ENCODE results near the gene ATP8A2.

Gene ATP8A2

DNA sequence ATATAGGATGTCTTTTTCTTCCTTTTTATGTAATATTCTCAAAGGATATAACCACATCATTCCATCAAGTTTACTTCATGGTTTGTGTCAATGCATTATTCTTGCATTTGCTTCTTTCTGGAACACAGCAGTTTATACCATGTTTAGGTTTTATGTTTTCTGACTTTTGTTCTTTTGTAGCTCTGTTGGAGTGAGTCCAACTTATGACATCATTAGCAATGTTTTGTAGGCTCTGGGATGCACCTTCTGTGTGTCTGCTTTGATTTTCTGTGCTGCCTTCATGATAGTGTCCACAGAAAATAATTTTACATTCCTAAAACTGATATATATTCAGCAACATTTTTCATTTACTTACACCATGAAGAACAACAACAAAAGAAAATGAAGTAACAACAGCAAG, 611.1 kb downstream of the ATP8A2 start:
- DNase-seq, result no peak

DNA sequence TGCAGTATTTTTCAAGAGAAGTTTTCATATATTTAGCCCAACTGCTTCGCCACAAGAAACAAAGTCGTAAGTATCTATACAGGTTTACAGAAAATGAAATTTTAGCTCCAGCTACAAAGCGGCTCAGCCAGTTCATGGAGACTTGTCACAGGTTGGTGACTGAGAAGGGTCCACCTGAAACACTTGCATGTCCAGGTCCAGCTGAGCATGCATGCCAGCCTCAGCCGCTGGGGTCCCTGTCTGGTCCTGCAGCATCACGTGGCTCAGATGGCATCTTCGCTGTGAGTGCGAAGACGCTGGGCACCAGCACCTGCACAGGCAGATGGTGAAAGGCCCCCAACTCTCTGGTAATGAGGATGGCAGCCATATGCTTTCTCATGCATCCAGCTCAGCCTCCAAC, 616.2 kb downstream of the ATP8A2 start:
- DNase-seq, result no peak

- DNase-seq, result no peak
Measured at GRCh38 chr13:25988661-25989060, 616.9 kb downstream of the ATP8A2 start.

DNA sequence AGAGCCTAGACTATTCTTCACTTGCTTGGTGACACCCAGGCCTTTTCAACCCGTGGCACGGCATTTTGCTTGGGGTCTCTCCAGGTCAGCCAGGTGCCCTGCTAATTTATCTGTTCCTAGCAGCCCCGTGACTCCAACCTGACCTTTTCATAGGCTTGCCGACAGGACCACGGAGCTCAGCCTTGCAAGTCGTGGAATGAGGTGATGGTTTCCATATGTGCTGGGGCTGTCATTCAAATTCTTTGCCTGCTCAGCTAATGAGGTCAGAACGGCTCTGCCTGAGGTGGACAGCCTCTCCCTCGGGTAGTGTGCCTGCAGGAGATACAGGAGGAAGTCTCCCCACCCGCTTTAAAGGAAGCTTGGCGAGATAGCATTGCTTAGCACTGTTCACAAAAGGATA, 619.0 kb downstream of the ATP8A2 start:
- DNase-seq, result no peak

DNA sequence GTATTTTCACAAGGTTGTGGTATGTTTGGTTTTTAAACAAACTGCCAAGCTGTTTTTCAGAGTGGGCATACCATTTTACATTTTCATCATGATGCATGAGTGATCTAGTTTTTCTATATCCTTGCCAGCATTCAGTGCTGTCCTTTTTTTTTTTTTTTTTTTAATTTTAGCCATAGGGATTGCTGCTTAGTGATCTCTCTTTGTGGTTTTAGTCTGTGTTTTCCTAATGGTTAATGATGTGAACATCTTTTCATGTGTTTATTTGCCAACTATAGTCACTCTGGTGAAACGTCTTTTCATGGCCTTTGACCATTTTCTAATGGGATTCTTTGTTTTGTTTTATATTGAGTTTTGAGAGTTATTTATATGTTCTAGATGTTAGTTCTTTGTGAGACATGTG, 620.3 kb downstream of the ATP8A2 start:
- no peak for DNase-seq

GRCh38 chr13:26007261-26008125, 635.7 kb downstream of the ATP8A2 start:
- no peak for DNase-seq

DNA sequence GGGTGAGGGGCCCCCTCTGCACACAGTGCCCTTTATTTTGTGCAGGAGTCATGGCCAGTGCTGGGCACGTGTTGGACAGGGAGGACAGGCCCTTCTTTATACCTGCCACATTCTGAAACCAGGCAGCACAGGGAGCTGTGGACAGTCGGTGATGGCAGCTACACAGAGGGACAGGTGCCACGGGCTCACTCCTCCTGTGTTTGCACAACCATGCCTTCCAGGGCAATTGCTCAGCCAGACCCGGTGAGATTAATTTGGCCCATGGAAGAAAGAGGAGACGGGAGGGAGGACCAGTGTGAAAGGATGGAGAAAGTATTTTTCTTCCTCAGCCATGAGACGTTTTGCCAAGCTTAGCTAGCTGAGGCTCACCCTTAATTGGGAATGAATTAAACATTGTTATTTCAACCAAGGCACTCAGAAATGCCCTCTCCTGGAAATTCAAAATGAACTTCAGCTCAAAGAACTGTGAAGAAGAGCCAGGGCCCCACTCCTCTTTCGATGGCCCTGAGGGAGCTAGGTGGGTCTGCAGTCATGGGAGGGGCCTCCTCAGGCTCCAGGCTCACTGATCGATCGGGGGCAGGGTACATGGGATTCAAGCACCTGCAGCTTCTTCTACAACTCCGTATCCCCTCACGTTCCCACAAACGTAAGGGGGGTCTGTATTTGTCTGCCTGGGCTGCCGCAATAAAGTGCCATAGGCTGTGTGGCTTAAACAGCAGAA, 638.9 kb downstream of the ATP8A2 start:
- no peak for DNase-seq

- DNase-seq, result no peak
Measured at GRCh38 chr13:26011208-26011573, 639.4 kb downstream of the ATP8A2 start.

DNA sequence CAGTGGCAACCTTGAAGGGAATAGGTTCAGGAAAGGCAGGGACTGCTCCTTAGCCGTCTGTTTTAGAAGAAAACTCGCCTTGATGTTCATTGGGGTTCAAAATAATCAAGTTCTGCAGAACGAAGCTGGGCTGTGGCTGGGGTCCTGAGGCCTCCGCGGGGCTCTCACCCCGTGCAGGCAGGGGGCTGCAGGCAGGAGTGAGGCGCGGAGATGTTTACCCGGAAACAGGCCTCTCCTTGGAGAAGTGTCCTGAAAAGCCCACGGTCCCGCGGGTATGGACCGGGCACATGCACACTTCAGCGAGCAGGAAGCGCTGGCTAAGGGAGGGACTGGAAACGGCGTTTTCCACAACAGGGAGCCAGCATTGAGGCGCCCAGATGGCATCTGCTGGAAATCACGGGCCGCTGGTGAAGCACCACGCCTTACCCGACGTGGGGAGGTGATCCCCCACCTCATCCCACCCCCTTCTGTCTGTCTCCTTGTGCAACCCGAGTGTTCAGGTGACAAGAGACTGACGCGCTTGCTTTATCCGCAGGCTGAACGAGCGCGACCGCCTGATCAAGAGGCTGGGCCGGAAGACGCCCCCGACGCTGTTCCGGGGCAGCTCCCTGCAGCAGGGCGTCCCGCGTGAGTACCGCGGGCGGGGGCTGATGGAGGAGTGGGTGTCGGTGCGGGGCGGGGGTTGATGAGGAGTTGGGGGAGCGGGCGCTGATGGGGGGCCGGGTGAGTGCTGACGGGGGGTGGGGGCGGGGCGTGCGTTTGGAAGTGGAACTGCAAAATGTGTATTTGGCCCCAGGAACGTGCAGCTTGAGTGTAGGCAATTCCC, 640.4 kb downstream of the ATP8A2 start:
- DNase-seq, result peak; percentile 56 to 63

DNA sequence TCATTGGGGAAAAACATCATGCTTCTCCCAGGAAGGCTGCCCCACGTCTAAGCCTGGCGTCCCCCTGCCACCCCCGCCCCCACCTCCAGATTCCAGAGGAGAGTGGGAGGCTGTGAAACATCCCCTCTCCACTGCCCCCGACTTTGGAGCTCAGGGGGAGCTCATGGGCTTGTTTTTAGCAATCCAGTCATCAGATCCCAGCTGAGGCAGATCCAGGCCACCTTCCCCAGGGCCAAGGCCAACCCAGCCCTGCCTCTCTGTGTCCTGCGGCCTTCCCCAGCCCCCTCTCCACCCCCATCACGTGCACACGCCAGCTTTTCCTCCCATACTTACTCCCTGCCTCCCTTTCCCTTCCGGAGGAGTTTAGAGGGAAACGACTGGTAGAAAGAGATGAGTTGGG, 641.2 kb downstream of the ATP8A2 start:
- DNase-seq, result no peak

DNA sequence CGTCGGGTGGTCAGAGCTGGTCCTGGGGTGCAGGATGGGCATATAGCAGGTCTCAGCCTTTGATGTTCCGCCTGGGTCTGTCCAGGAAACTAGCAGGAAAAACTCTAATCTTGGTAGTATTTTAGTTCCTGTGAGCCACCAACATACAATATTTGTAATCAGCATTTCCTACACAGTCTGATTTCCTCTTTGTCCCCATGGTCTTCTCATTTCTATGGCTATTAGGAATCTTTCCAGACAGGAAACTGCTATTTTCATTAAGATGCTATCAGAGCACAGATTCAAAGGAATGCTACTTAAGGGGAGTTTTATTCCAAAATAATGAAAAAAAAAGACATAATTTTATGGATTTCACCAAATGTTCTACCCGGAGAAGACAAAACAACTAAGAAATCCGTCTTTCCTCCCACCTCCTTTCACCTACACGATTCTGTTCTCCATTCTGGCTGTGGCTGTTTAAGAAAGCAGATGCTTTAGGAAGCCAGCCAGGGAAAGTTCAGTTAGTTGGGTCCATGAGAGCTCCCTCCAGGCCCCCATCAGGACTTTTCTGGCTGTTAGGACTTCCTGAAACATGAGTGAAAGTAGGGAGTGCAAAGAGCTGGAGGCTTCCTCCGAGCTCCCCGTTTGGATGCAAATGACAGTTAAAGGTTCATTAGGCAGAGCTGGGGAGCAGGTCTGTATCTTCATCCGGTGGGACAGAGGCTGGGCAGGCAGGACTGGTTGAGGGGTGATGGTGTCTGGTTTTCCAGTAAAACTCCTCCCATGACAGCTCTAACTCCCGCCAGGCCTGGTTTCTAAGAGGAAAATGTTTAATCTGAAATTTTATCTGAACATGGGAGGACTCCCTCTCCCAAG, 643.7 kb downstream of the ATP8A2 start:
- no peak for DNase-seq

GRCh38 chr13:26016189-26016588, 644.4 kb downstream of the ATP8A2 start:
- no peak for DNase-seq

DNA sequence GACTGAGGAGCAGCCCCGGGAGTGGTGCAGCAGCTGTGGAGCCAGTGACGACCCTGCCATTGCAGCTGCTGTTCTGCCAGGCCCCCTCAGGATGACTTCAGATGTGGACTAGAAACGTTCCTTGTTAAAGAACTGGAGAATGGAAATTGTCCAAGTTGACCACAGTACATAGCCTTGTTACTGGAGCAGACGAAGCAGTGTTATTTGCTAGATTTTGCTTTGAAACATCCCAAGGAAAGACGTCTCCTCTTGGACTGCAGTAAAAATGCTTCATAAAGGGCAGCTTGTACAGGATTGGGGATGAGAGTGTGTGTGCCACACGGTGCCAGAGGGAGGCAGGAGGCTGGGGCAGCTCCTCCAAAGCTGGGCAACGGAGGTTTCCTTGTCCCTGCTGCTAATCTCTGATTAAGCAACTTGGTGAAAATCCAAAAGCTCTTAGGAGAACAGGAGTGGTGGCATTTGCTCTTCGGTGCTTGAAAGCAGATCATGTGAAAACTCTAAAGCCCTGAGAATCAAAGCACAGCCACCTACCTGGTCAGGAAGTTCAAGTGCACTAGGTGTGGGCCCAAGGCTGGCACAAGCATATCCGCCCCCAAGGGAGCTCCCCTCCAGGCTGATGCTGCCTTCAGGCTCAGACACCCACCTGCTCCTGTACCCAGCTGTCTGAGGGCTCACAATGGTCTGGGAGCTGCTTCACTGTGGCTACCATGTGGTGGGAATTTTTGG, 645.6 kb downstream of the ATP8A2 start:
- no peak for DNase-seq

DNA sequence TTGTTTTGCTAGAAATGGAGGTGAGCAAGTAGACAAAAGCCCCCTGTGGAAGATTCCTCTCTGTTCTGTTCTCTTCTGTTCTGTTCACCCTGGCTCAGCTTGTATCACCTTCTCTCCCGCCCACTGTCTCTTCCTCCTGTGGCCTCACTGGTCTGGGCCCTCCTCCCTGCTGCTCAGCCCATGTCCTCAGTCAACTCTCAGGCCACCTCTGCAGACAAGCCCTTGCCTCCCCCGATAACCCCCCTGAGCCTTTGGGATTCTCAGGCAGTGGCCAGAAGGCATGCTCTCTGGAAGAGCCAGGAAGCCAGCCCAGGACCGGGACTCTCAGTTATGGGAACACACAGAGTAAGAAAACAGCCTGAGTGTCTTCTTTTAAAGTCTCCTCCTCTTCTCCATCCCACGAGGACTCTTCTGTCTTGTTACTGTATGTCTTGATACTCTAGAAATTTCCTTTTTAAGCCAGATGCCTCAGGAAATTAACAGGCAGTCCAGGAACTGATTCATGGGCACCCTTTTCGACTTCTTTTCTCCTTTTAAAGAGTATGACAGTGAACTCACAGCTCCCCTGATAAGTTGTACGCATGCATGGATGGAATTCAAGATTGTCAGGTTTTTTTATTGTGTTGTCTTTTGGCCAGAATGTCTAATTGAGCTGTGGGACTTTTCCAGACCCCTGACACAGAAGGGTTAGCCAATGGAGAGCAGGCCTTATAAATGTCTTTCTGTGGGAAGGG, 646.3 kb downstream of the ATP8A2 start:
- no peak for DNase-seq

DNA sequence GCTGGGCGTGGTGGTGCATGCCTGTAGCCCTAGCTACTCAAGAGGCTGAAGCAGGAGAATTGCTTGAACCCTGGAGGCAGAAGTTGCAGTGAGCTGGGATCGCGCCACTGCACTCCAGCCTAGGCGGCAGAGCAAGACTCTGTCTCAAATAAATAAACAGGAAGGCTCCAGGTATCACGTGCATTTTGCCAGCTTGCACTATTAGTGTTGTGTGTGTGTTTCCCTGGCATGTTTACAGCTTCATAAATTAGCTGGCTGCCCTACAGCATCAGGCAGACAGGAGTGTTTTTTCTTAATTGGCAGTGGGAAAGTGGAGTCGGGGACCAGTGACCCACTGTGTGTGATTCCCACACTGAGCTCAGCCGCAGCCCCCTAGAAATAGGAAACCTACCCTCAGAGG, 647.5 kb downstream of the ATP8A2 start:
- DNase-seq, result no peak

GRCh38 chr13:26019881-26020870, 648.4 kb downstream of the ATP8A2 start:
- DNase-seq, result no peak

- DNase-seq, result no peak
Measured at GRCh38 chr13:26020891-26021290, 649.1 kb downstream of the ATP8A2 start.

GRCh38 chr13:26021516-26021915, 649.7 kb downstream of the ATP8A2 start:
- DNase-seq, result no peak

GRCh38 chr13:26021956-26022355, 650.2 kb downstream of the ATP8A2 start:
- no peak for DNase-seq
